Measurements from ENCODE around the gene UMPS. TPM values are rescaled to one million over a fixed set of nuclear protein-coding genes. Genes with fewer than 3 reads are reported as not detected.

The UMPS gene
- total and polyA plus RNA-seq, 9 donors = 15.2 to 39.5 (median 23.9) TPM

GRCh38 chr3:124691599-124691998, 38.7 kb upstream of the UMPS start:
- H3K9me3 ChIP-seq = no peaks in the 10 kb centered on the region
- no peaks in the 10 kb centered on the region for H3K27me3 ChIP-seq
- TF ChIP-seq CTCF (IDR thresholded peaks at IDR 0.05) (no peak), POLR2A (IDR thresholded peaks at IDR 0.05) (no peak), EP300 (IDR thresholded peaks at IDR 0.05) (no peak)
- no peaks in the 10 kb centered on the region for H3K4me1 ChIP-seq (ENCODE audit: insufficient read depth)
- no peak overlapping the region for H3K27ac ChIP-seq
- intact Hi-C loops (cut with DNase I) = loop anchor here in 1 of 4 donors (5.0 kb wide), 1 partner anchor 124 kb away; no protein-coding TSS in a partner anchor
- DNase-seq = no peak
- 49 to 60% (median 51%) methylated on average over 3 of the region's 3 CpGs for WGBS, 3 donors
- no peaks in the 10 kb centered on the region for H3K36me3 ChIP-seq
- no peak overlapping the region for H3K4me3 ChIP-seq

GRCh38 chr3:124694486-124694885, 35.8 kb upstream of the UMPS start:
- Histone ChIP-seq H3K4me3 (no peak overlapping the region), H3K36me3 (no peaks in the 10 kb centered on the region), H3K4me1 (ENCODE audit: insufficient read depth) (no peaks in the 10 kb centered on the region), H3K27me3 (no peaks in the 10 kb centered on the region), H3K27ac (no peak overlapping the region), H3K9me3 (no peaks in the 10 kb centered on the region)
- intact Hi-C loops (cut with DNase I) = loop anchor here in 1 of 4 donors (5.0 kb wide), 1 partner anchor 127 kb away; no protein-coding TSS in a partner anchor
- no peak for TF ChIP-seq POLR2A (IDR thresholded peaks at IDR 0.05)
- TF ChIP-seq EP300 (IDR thresholded peaks at IDR 0.05) = no peak
- no peak for TF ChIP-seq CTCF (IDR thresholded peaks at IDR 0.05)
- 81 to 94% (median 83%) methylated on average over 5 of the region's 5 CpGs for WGBS, 3 donors
- DNase-seq = no peak

- Histone ChIP-seq H3K4me1 (ENCODE audit: insufficient read depth) (no peaks in the 10 kb centered on the region), H3K27ac (no peak overlapping the region), H3K9me3 (no peaks in the 10 kb centered on the region), H3K27me3 (no peaks in the 10 kb centered on the region), H3K36me3 (no peaks in the 10 kb centered on the region), H3K4me3 (no peak overlapping the region)
- 85 to 94% (median 90%) methylated on average over 3 of the region's 3 CpGs for WGBS, 3 donors
- intact Hi-C loops (cut with DNase I) = no loop called here
- DNase-seq = no peak
- TF ChIP-seq CTCF (IDR thresholded peaks at IDR 0.05) (no peak), POLR2A (IDR thresholded peaks at IDR 0.05) (no peak), EP300 (IDR thresholded peaks at IDR 0.05) (no peak)
Observed at GRCh38 chr3:124695369-124695768, 34.9 kb upstream of the UMPS start.

GRCh38 chr3:124696006-124696405, 34.2 kb upstream of the UMPS start:
- no peaks in the 10 kb centered on the region for H3K27me3 ChIP-seq

More at GRCh38 chr3:124696006-124696405, 34.2 kb upstream of the UMPS start:
- Histone ChIP-seq H3K4me3 (no peak overlapping the region), H3K4me1 (ENCODE audit: insufficient read depth) (no peaks in the 10 kb centered on the region), H3K36me3 (no peaks in the 10 kb centered on the region), H3K9me3 (no peaks in the 10 kb centered on the region), H3K27ac (no peak overlapping the region)
- intact Hi-C loops (cut with DNase I) = no loop called here
- WGBS, 3 donors = 87 to 93% (median 92%) methylated on average over 4 of the region's 4 CpGs
- DNase-seq = no peak
- TF ChIP-seq POLR2A (IDR thresholded peaks at IDR 0.05) (no peak), EP300 (IDR thresholded peaks at IDR 0.05) (no peak), CTCF (IDR thresholded peaks at IDR 0.05) (no peak)

All from ovary (tissue), 9 donors.